Brain microvascular endothelial cell (primary cell): ENCODE measurements around the gene CD207.
"Not testable (repeated sequence)": the region's sequence is repeated elsewhere in the genome, so short reads cannot be mapped to it uniquely, and the experiment has no call there.

Experiments used
- DNase-seq: peaks from one replicate; pipeline ENCODE4 v3.0.0-alpha.2; 2020
- H3K27ac ChIP-seq: fragments of 250-450 bp; sonication (Bioruptor Pico); 2 replicates; pipeline ENCODE4 v1.5.1; 2020; ENCODE audit warnings: mild to moderate bottlenecking, moderate library complexity
- H3K27me3 ChIP-seq: fragments of 250-450 bp; sonication (Bioruptor Pico); replicated peaks from 2 replicates; pipeline ENCODE4 v1.5.1; 2020; ENCODE audit warnings: mild to moderate bottlenecking
- H3K36me3 ChIP-seq: fragments of 250-450 bp; sonication (Bioruptor Pico); replicated peaks from 2 replicates; pipeline ENCODE4 v1.5.1; 2020; ENCODE audit warnings: mild to moderate bottlenecking
- H3K4me3 ChIP-seq: 2 replicates; pipeline ENCODE4 v1.5.1; 2011; ENCODE audit warnings: low read depth, mild to moderate bottlenecking, control low read depth, low read length, moderate library complexity
- CTCF ChIP-seq: IDR thresholded peaks from 2 replicates; pipeline ENCODE4 v1.5.1; 2011; ENCODE audit warnings: low read depth, mild to moderate bottlenecking, moderate library complexity, low read length, control low read depth, inconsistent platforms; ENCODE audit errors: missing control alignments
- in situ Hi-C: cut with HindIII; loops from 2 replicates; pipeline ENCODE4 v1.10.0; 2017; ENCODE audit warnings: low sequenced_read_pairs, low pct_ligation_motif_present

Gene CD207

DNA sequence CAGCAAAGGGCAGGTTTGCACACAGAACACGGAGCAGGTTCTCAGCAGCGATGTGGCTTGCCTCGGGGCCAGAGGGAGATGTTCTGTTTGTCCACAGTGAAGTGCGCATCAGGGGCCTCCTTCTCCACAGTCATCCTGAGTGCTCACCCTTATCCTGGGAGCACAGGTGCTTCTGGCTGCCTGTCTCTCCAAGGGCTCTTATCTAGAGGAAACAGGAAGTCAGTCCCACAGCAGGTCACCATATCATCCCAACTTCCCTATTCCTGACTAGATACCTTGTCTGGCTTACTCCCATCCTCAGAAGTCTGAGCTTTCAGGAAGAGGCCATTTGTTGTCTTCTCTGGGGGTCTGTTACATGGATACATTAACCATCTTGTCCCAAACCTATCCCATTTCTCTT, at the start of gene CD207:
CD207 (minus strand) TSS at position 174 of the 400 bp plus-strand sequence; CDS start at position 134, 40 bp downstream.
- Histone ChIP-seq H3K27ac (no peak within 1 kb of the TSS), H3K27me3 (no peaks in the 10 kb centered on the region), H3K36me3 (no peaks in the 10 kb centered on the region), H3K4me3 (no peak within 1 kb of the TSS)
- no peak for TF ChIP-seq CTCF
- DNase-seq, result no peak
- in situ Hi-C loops, result no loop called here

DNA sequence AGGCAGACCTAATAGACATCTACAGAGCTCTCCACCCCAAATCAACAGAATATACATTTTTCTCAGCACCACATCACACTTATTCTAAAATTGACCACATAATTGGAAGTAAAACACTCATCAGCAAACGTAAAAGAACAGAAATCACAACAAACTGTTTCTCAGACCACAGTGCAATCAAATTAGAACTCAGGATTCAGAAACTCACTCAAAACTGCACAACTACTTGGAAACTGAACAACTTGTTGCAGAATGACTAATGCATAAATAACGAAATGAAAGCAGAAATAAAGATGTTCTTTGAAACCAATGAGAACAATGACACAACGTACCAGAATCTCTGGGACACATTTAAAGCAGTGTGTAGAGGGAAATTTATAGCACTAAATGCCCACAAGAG, 42.9 kb upstream of the CD207 start:
- H3K36me3 ChIP-seq, in situ Hi-C loops, H3K4me3 ChIP-seq, DNase-seq, H3K27ac ChIP-seq: not testable (repeated sequence)
- H3K27me3 ChIP-seq, result peaks cover 37% of the 10 kb centered on the region

GRCh38 chr2:70876138-70876537, 40.5 kb upstream of the CD207 start:
- not testable (repeated sequence) for H3K36me3 ChIP-seq
- peaks cover 33% of the 10 kb centered on the region for H3K27me3 ChIP-seq

GRCh38 chr2:70873541-70873940, 37.9 kb upstream of the CD207 start:
- H3K27me3 ChIP-seq, result peaks cover 21% of the 10 kb centered on the region
- TF ChIP-seq CTCF, result no peak
- DNase-seq, result no peak
- H3K36me3 ChIP-seq, result no peaks in the 10 kb centered on the region
- no peak overlapping the region for H3K4me3 ChIP-seq
- in situ Hi-C loops, result no loop called here
- no peak overlapping the region for H3K27ac ChIP-seq

More at GRCh38 chr2:70876138-70876537, 40.5 kb upstream of the CD207 start:
- in situ Hi-C loops, H3K4me3 ChIP-seq, DNase-seq, H3K27ac ChIP-seq: not testable (repeated sequence)

DNA sequence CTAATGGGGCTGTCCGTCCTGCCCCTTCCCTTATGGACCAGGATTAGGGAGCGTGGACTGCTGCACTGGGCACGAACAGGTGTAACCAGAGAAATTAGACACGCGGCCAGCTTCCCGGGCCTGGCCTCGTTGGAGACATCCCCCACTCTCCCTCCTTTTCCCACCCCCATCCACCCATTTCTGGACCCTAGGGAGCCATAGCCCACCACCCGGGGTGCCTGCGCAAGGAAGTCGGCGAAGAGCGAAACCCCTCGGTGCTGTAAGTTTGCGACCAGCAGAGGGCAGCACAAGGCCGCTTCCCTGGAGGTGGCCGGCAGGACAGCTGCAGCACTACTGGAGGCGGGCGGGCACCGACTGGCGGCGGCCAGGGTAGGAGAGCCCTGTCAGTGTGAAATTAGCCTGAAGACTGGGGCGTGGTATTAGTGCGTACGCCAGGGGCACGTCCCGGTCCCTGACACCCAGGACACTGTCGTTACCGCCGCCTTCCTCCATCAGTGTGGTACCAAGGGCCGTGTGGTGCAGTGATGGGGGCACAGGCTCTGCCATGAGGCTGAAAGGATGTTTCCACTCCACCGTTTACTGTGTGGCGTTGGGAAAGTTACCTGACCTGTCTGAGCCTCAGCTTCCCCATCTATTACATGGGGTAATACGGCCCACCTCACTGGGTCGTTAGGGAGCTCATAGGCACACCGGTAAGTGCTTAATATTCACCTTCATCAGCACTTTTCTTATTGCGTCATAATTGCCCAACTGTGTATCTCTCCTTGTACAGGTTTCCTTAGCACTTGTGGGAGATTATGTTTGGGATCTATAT, 36.0 kb upstream of the CD207 start:
- TF ChIP-seq CTCF, result peak; percentile 96

GRCh38 chr2:70870790-70871189, 35.2 kb upstream of the CD207 start:
- in situ Hi-C loops, result no loop called here
- TF ChIP-seq CTCF, result no peak
- Histone ChIP-seq H3K4me3 (no peak overlapping the region), H3K27me3 (peaks cover 15% of the 10 kb centered on the region), H3K27ac (no peak overlapping the region), H3K36me3 (no peaks in the 10 kb centered on the region)
- no peak for DNase-seq

More for the DNA sequence above, 36.0 kb upstream of the CD207 start:
- peaks cover 17% of the 10 kb centered on the region for H3K27me3 ChIP-seq
- no peaks in the 10 kb centered on the region for H3K36me3 ChIP-seq
- H3K4me3 ChIP-seq, result no peak overlapping the region
- DNase-seq, result peak; percentile 49
- in situ Hi-C loops, result no loop called here
- H3K27ac ChIP-seq, result no peak overlapping the region

GRCh38 chr2:70868970-70869369, 33.4 kb upstream of the CD207 start:
- TF ChIP-seq CTCF, result no peak

More at GRCh38 chr2:70868970-70869369, 33.4 kb upstream of the CD207 start:
- Histone ChIP-seq H3K27me3 (peaks cover 22% of the 10 kb centered on the region), H3K4me3 (no peak overlapping the region), H3K36me3 (no peaks in the 10 kb centered on the region), H3K27ac (no peak overlapping the region)
- in situ Hi-C loops, result no loop called here
- DNase-seq, result no peak
